BLaER1 treated with 17β-estradiol and CSF1 and Interleukin-3, amounts not matched to agents 10 nM and 100 nM (cell line): ENCODE measurements around the gene NACA2.

ENCODE experiments used
- H3K27ac ChIP-seq, 11 experiments: shearing (Covaris generic); formaldehyde crosslinking; 2 replicates each; pipeline ENCODE4 v1.8.1; 2022
- H3K27me3 ChIP-seq, 11 experiments: shearing (Covaris generic); formaldehyde crosslinking; 2 replicates each; pipeline ENCODE4 v1.8.1; 2022
- H3K36me3 ChIP-seq, 11 experiments: shearing (Covaris generic); formaldehyde crosslinking; 2 replicates each; pipeline ENCODE4 v1.8.1; 2022
- H3K4me1 ChIP-seq, 10 experiments: shearing (Covaris generic); formaldehyde crosslinking; 2 replicates each; pipeline ENCODE4 v1.8.1; 2022
- H3K4me2 ChIP-seq, 11 experiments: shearing (Covaris generic); formaldehyde crosslinking; 2 replicates each; pipeline ENCODE4 v1.8.1; 2022
- H3K4me3 ChIP-seq, 10 experiments: shearing (Covaris generic); formaldehyde crosslinking; 2 replicates each; pipeline ENCODE4 v1.8.1; 2022
- H3K9ac ChIP-seq, 11 experiments: shearing (Covaris generic); formaldehyde crosslinking; 2 replicates each; pipeline ENCODE4 v1.8.1; 2022
- H3K9me3 ChIP-seq, 11 experiments: shearing (Covaris generic); formaldehyde crosslinking; replicated peaks in 1 of 11; 2 replicates each; pipeline ENCODE4 v1.8.1; 2022
- H4K20me1 ChIP-seq, 11 experiments: shearing (Covaris generic); formaldehyde crosslinking; 2 replicates each; pipeline ENCODE4 v1.8.1; 2022
- Cebpa-rat ChIP-seq, 11 experiments: shearing (Covaris generic); IDR thresholded peaks; 2 replicates each; pipeline ENCODE4 v1.8.1; 2022

Gene NACA2

DNA sequence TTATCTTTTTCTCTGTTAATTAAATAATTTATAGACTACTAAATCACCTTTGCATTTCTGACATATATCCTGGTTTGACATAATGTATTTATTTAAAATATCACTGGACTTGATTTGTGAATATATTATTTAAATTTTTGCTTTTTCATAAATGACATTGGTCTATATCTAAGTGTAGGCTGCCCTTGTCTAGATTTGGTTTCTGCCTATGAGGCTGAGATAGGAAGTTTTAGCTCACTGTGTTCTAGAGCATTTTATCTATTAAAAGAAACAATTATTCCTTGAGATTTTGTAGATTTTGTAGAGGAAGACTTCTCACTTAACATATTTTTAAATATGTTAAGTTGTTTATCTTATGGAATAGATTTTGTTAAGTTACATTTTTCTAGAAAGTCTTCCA lies 43.9 kb downstream of the NACA2 start:
- TF ChIP-seq Cebpa-rat (IDR thresholded peaks at IDR 0.05): no peak
- no peak overlapping the region for H3K4me2 ChIP-seq
- peaks cover under 1 to 10% (median 3%) of the 10 kb centered on the region in 11 experiments; a peak in 19 of 22 replicates for H3K9me3 ChIP-seq

DNA sequence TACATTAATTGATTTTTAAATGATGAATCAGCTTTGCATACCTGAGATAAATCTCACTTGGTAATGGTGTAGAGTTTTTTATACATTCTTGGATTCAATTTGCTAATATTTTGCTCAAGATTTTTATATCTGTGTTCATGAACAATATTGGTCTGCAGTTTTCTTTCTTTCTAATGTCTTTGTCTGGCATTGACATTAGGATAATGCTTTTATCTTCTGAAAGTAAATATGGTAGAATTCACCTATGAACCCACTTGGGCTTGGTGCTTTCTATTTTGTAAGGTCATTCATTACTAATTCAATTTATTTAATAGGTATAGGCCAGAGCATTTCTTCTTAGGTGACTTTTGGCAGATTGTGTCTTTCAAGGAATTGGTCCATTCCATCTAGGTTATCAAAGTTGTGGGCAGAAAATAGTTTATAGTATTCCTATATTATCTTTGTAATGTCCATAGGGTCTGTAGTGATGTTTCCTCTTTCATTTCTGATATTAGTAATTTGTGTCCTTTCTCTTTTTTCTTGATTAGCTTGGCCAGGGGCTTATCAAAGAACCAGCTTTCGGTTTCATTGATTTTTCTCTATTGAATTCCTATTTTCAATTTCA lies 45.6 kb downstream of the NACA2 start:
- no peak overlapping the region for H3K27ac ChIP-seq
- H3K4me3 ChIP-seq: no peak overlapping the region
- H3K9ac ChIP-seq: no peak overlapping the region
- no peak for TF ChIP-seq Cebpa-rat (IDR thresholded peaks at IDR 0.05)
- peaks cover 17 to 26% (median 19%) of the 10 kb centered on the region in 11 experiments for H3K9me3 ChIP-seq
- H3K27me3 ChIP-seq: no peaks in the 10 kb centered on the region
- H3K4me2 ChIP-seq: no peak overlapping the region
- H3K4me1 ChIP-seq: no peaks in the 10 kb centered on the region
- H4K20me1 ChIP-seq: no peaks in the 10 kb centered on the region
- no peaks in the 10 kb centered on the region for H3K36me3 ChIP-seq

More for the DNA sequence above, 43.9 kb downstream of the NACA2 start:
- no peak overlapping the region for H3K9ac ChIP-seq
- no peaks in the 10 kb centered on the region for H3K27me3 ChIP-seq
- H3K4me1 ChIP-seq: no peaks in the 10 kb centered on the region
- no peaks in the 10 kb centered on the region for H3K36me3 ChIP-seq
- no peak overlapping the region for H3K4me3 ChIP-seq
- no peak overlapping the region for H3K27ac ChIP-seq
- no peaks in the 10 kb centered on the region for H4K20me1 ChIP-seq

DNA sequence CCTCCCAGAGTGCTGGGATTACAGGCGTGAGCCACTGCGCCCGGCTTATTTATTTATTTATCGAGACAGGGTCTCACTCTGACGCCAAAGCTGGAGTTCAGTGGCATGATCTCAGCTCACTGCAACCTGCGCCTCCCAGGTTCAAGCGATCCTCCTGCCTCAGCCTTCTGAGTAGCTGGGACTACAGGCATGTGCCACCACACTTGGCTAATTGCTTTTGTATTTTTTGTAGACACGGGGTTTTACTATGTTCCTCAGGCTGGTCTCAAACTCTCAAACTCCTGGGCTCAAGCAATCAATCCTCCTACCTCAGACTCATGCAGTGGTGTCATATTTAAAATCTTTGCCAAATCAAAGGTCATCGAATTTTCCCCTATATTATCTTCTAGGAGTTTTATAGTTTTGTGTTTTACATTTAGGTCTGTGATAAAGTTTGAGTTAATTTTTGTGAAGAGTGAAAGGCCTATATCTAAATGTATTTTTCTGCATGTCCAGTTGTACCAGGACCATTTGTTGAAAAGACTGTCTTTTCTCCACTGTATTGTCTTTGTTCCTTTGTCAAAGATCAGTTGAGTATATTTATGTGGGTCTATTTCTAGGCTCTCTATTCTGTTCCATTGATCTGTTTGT lies 47.1 kb downstream of the NACA2 start:
- Histone ChIP-seq H3K9me3 (peaks cover 19 to 34% (median 29%) of the 10 kb centered on the region in 11 experiments), H4K20me1 (no peaks in the 10 kb centered on the region), H3K27me3 (no peaks in the 10 kb centered on the region), H3K9ac (no peak overlapping the region), H3K36me3 (no peaks in the 10 kb centered on the region), H3K27ac (no peak overlapping the region), H3K4me3 (no peak overlapping the region), H3K4me2 (no peak overlapping the region), H3K4me1 (no peaks in the 10 kb centered on the region)
- TF ChIP-seq Cebpa-rat (IDR thresholded peaks at IDR 0.05): no peak

- H3K4me3 ChIP-seq: no peak overlapping the region
- H3K4me2 ChIP-seq: no peak overlapping the region
- peaks cover 19 to 34% (median 29%) of the 10 kb centered on the region in 11 experiments for H3K9me3 ChIP-seq
- TF ChIP-seq Cebpa-rat (IDR thresholded peaks at IDR 0.05): no peak
- H3K27me3 ChIP-seq: no peaks in the 10 kb centered on the region
- H4K20me1 ChIP-seq: no peaks in the 10 kb centered on the region
- no peak overlapping the region for H3K27ac ChIP-seq
- no peaks in the 10 kb centered on the region for H3K36me3 ChIP-seq
- no peak overlapping the region for H3K9ac ChIP-seq
- H3K4me1 ChIP-seq: no peaks in the 10 kb centered on the region
These were observed 49.0 kb downstream of the NACA2 start for GRCh38 chr17:61542027-61542426.

DNA sequence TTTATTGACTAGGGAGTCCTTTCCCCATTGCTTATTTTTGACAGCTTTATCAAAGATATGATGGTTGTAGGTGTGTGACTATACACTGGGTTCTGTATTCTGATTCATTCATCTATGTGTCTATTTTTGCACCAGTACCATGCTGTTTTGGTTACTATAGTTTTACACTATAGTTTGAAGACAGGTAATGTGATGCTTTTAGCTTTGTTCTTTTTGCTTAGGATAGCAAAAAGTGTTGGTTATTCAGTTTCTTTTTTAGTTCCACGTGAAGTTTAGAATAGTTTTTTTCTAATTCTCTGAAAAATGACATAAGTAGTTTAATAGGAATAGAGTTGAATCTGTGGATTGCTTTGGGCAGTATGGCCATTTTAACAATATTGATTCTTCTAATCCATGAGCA lies 50.1 kb downstream of the NACA2 start:
- Histone ChIP-seq H3K9ac (no peak overlapping the region), H3K9me3 (peaks cover 19 to 34% (median 29%) of the 10 kb centered on the region in 11 experiments), H3K4me2 (no peak overlapping the region), H3K4me1 (no peaks in the 10 kb centered on the region), H3K27me3 (no peaks in the 10 kb centered on the region), H4K20me1 (no peaks in the 10 kb centered on the region), H3K27ac (no peak overlapping the region), H3K4me3 (no peak overlapping the region), H3K36me3 (no peaks in the 10 kb centered on the region)
- TF ChIP-seq Cebpa-rat (IDR thresholded peaks at IDR 0.05): no peak
